Right ventricle myocardium superior (tissue), 1 donor: ENCODE results near the gene ARHGAP35. TPM values are rescaled to one million over a fixed set of nuclear protein-coding genes. Genes with fewer than 3 reads are reported as not detected.

Experiments used
- ATAC-seq: fragments of 200-7000 bp; cut with Tn5 transposase; one replicate; pipeline ENCODE4 v1.9.1; 2020; ENCODE audit warnings: mild to moderate bottlenecking; ENCODE audit not compliant: poor library complexity
- DNase-seq: peaks from one replicate; pipeline ENCODE4 v3.0.0-alpha.2; 2020
- intact Hi-C: fragments of 100-400 bp; cut with DNase I; formaldehyde crosslinking; loops from one replicate; pipeline ENCODE4 v1.11.2; 2022
- total RNA-seq: library from RNA; stranded (reverse); fragmentation: NEBNext Ultra II Directional; extraction: Animal tissue kit (Norgen Biotek cat#: 25700); gene quantifications from one replicate; pipeline ENCODE4 v1.2.1, GENCODE V29; 2021
- donor health status: DM: no; HTN: yes; CAD: no; lungs with severe emphysema.

The ARHGAP35 gene
- total RNA-seq, 1 donor from 2014 or later = 62.6 TPM

DNA sequence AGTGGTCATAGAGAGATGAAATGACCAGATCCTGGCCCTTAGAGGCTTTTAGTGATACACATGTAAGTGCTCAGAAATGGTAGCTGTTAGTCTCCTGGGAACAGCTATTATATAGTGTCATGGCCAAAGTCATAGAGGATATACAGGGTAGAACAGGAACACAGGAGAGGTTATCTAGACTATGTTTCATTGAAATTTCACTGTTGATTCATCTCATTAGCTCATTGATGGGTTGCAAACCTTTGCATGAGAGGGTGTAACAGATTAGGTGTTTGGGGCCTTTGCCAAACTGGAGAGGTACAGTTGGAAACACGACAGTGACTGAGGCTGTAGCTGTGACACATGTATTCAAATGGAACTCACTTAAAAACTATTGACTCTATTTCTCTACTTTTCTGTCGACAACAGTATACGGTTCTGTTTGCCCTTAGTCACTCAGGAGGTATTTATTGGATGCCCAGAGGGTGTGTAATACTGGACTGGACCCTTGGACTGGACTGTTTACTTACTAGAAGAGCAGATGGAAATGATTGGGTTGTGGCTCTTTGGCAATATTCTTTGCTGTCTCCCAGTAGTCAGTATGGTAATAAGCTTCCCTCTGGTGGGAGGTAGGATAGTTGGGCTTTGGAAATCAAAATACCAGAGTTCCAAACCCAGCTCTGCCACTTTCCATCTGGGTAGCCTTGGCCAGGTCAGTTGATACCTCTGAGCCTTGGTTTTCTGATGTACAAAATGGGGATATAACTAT, 29.8 kb downstream of the ARHGAP35 start:
- intact Hi-C loops = no loop called here
- peak; percentile 34 for ATAC-seq
- no peak for DNase-seq

DNA sequence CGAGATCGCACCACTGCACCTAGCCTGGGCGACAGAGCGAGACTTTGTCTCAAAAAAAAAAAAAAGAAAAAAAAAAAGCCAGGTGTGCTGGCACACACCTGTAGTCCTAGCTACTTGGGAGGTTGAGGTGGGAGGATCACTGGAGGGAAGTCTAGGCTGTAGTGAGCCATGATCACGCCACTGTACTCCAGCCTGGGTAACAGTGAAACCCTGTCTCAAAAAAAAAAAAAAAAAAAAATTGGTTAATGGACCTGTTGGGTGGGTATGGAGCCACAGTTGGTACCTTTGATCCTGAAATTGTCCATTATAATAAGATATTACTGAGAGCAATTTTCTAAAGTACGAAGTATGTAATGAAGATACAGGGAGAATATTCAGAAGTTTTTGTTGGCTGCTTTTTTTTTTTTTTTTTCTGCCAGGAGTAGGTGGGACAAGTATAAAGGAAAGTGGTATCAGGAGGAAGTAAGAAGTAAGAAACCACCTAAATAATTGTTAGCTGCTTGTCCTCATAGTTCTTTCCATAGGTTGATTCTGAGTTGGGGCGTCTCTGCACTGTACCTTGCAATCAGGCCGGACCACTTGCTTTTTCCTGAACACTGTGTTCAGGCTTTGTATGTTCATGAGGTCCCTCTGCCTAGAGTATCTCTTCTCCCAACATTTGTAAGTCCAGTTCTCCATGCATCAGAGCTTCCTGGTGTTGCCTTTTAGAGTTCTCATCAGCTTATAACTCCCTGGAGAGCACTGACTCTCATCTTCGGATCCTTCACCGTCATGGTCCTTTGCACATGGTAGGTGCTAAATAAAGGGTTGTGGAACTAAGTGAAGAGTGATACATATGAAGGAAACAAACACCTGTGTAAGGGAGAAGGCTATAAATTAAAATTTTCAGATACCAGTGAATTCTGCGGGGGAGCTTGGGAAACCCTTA, 31.7 kb downstream of the ARHGAP35 start:
- intact Hi-C loops = no loop called here
- DNase-seq (no peak), ATAC-seq (no peak)

DNA sequence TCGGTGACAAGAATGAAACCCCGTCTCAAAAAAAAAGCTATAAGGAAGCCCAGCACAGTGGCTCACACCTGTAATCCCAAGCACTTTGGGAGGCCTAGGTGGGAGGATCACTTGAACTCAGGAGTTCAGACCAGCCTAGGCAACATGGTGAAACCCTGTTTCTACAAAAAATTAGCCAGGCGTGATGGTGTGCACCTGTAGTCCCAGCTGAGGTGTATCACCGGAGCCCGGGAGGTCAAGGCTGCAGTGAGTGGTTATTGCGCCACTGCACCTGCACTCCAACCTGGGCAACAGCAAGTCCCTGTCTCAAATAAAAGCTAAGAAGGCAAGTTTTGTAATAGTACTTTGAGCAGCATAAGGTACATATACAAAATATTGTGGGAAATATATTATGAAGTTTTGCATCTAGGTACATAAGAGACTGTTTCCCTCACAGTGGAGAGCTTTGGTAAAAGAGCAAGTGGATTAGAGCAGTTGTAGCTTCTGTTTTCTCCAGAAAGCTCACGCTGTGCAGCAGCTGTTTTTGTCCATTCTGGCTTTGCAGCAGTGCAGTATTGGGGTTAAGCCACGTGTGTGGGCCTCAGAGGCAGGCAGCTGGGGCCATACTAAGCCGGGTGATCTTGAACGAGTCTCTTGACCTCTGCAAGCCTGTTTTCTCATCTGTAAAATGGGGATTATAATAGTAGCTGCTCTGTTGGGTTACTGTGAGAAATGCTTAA, 35.4 kb downstream of the ARHGAP35 start:
- DNase-seq (no peak), ATAC-seq (no peak)
- intact Hi-C loops = no loop called here

DNA sequence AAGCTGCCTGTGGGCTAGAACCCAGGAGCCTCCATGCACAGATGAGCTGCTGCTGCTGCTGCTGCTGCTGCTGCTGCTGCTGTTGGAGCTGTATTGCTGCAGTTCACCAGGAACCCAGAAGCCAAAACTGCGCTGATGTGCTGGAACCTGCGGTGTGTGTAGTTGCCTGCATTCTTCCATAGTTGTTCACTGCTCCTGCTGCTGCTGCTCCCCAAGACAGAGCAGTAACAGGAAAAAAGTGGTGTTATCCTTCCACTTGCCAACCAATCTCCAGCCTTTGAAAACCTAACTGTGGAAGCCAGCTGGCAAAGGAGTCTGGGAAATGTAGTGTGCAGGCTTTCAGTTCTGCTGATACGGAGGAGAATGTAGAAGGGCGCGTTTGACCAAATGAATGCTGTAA, 37.9 kb downstream of the ARHGAP35 start:
- intact Hi-C loops = no loop called here
- DNase-seq (no peak), ATAC-seq (peak; percentile 70)

DNA sequence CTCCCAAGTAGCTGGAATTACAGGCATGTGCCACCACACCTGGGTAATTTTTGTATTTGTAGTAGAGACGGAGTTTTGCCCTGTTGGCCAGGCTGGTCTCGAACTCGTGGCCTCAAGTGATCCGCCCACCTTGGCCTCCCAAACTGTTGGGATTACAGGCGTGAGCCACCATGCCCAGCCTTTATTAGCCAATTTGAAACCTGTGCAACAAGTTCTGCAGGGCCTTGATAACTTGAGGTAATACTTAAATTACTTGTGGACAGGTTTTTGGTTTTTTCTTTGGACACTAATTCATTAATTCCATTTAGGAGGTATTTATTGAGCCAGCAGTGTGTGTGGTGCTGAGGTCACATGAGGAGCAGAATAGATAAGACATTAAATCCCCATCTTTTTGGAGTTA, 39.5 kb downstream of the ARHGAP35 start:
- DNase-seq (no peak), ATAC-seq (no peak)
- intact Hi-C loops = no loop called here

DNA sequence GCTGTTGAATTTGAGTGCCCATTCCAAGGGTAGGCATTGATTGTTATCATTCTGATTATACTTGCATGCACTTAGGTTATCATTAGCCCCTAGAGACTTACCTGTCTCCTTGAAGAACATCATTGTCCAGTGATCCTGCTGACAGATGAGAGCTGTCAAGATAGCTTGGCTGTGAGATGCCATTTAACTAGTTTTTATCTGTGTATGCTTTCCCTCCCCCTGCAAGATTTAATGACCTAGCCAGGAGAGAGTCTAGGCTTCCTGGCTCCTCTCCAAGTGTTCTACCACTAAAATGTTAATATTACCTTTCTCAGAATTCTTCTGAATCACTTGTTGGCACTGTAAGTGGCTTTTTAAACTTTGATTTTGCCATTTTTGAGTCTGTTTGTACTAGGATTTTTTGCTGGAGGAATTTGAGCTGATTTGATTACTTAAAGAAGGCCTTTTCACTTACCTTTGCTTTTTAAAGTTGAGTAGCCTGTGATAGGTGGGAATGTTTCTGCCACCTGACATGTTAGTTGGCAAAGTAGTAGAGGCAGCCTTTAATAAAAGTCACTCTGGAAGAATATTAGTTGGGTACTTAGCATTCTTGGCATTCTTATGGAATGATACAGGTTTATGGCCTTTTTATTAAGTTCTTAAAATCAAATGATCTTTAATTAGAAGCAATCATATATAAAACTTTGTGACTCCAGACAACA, 41.1 kb downstream of the ARHGAP35 start:
- ATAC-seq (no peak), DNase-seq (no peak)
- intact Hi-C loops = no loop called here

DNA sequence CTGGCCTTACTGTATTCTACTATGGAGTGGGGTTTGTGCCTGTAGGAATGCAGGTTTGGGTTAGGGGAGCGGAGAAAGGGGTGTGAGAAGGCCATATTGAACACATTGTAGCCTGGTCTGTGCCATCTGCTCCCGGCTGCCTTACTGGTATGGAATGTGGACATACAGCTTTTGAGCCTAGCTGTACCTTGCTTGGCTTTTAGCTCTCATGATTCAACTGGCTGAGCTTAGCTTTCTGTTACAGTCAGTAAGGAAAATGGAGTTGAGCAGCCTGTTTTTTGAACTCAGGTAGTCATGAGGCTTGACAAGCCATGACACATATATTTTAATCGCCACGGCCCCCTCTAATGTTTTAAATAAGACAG, 41.6 kb downstream of the ARHGAP35 start:
- DNase-seq = no peak
- no peak for ATAC-seq
- intact Hi-C loops = no loop called here

DNA sequence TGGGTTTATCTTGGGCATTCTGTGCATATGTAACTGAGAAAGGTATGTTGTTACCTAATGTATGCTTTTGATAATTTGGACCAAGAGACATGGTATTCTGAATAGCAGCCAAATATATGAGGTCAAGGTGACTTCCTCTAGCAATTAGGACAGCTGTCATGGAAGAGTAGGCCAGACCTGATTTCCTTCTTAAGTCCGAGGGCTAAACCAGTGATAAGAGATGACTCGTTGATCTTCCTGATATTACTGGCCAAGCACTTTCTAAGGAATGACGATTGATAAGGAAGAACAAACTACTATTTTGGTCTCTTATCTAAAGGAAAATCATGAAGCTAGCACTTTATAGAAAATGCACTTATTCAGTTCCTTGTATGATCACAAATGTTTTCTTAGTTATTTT, 42.7 kb downstream of the ARHGAP35 start:
- DNase-seq (no peak), ATAC-seq (no peak)
- intact Hi-C loops = no loop called here

DNA sequence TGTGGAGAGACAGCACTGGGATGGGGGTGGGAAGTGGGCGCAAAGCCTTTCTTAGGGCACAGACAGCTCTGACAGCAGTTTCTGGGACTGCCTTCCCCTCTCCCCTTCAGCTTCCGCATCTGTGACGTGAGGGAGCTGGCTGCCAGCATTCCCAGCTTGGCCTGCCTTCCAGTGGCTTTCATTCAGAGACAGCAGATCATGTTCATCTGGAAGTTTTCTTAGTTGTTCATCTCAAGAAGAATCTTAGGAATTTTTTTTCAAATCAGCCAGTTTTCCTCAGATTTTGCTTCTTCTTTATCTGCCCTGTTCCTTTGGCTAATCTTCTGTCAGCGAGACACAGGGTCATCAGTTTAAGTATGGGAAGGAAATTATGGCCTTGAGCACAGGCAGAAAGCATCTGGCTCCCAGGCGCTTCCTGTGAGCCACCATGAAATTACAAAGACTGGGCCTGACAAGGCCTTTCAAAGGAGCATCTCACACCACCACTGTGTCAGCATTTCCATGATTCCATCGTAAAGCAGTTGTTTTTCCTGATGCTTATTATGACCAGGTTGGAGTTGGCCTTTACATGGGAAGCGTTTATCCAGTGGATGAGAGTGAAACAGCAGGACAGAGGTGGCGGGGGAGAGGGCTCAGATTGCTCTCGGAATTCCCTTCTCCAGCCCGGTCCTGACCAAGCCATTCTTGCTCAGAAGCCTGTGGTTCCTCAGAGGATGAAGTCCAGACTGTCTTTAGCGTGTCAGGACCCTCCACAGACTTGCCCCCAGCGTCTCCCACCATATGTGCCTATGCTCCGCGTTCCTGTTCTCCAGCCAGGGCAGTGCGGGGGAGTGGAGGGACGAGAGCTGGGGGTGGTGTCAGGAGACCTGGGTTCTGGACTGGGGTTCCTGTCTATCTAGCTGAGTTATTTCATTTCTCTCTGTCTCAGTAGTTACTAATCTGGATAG, 43.6 kb downstream of the ARHGAP35 start:
- peak; percentile 64 for DNase-seq
- ATAC-seq = peak; percentile 51
- intact Hi-C loops = no loop called here

DNA sequence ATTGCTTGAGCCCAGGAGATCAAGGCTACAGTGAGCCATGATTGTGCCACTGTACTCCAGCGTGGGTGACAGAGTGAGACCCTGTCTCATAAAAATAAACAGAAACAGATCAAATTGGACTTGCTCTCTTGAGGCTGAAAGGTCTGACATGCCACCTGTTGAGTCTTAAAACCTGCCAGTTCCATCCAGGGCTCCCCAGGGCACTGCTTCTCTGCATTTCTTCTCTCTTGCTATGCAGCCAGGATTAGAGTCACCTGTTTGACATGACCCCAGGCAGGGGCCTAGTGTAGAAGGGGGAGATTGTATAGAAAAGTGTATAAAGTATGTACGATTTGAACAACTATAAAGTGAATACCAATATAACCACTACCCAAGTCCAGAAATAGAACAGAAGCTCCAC, 45.4 kb downstream of the ARHGAP35 start:
- intact Hi-C loops = no loop called here
- ATAC-seq (no peak), DNase-seq (no peak)

DNA sequence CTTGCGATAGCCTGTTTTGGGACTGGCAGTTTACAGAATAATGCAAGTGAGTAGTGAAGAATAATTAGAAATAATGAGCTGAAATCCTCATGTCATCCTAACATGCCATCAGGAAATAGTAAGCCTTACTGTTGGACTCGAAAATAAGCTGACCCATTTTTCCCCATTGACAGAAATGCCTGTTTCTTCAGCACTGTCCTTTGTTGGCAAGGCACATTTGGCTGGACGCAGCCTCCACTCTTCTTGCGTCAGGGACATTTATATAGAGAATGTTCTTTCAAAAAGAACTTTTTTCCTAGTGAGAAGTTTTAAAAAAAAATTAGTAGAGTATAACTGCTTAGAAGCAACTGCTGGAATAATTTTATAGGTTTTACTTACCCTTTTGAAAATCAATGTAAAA, 47.1 kb downstream of the ARHGAP35 start:
- ATAC-seq = peak; percentile 32
- intact Hi-C loops = no loop called here
- DNase-seq = peak; percentile 66

DNA sequence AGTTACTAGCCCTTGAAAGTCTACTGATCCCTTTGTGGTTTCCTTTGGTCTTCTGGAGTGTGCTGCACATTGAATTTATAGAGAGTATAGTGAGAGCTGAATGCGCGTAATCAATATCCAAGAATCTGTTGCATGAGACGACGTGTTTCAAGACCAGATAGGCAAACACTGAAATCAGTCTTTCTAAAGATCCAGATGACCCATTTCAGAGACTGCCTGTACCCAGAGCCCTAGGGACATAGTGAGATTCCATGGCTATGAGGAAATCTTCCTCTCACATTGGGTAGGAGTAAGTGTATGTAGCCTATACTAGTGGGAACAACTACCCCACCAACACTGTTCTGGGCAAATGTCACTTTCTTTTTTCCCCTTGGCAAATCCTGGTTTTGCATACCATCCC, 48.6 kb downstream of the ARHGAP35 start:
- intact Hi-C loops = no loop called here
- no peak for DNase-seq
- no peak for ATAC-seq

Other genes with a start within 250 kb of the ARHGAP35 start
- 2.6 TPM for gene PTGIR, start 235.9 kb upstream of the ARHGAP35 start, total RNA-seq
- not detected for gene GNG8, start 224.8 kb upstream of the ARHGAP35 start, total RNA-seq
- 15.2 TPM for gene DACT3, start 199.8 kb upstream of the ARHGAP35 start, total RNA-seq
- gene PRKD2, start 143.9 kb upstream of the ARHGAP35 start, total RNA-seq = 10.1 TPM
- 13.9 TPM for gene FKRP, start 114.9 kb upstream of the ARHGAP35 start, total RNA-seq
- gene STRN4, start 114.5 kb upstream of the ARHGAP35 start, total RNA-seq = 38.4 TPM
- gene SLC1A5, start 72.4 kb upstream of the ARHGAP35 start, total RNA-seq = 7.0 TPM
- 78.0 TPM for gene AP2S1, start 10.2 kb upstream of the ARHGAP35 start, total RNA-seq
- gene NPAS1, start 158.8 kb downstream of the ARHGAP35 start, total RNA-seq = not detected
- gene TMEM160, start 187.6 kb downstream of the ARHGAP35 start, total RNA-seq = 34.9 TPM